ENCODE measurements around the gene OR4E1.

The OR4E1 gene

GRCh38 chr14:21673718-21674117 lies at the start of gene OR4E1:
Gene OR4E1, minus strand, starts transcription at chr14:21673818. Its CDS starts 2,883 bp downstream, at chr14:21670935.
- no peak for DNase-seq (ENCODE audit: low read depth)
- no peak within 1 kb of the TSS for H3K4me3 ChIP-seq (ENCODE audit: low read length)
- no peak for TF ChIP-seq CTCF (IDR thresholded peaks at IDR 0.05; ENCODE audit: insufficient read depth, low read depth, low read length, missing control alignments)

GRCh38 chr14:21721504-21721903 lies 47.9 kb upstream of the OR4E1 start:
- no peak overlapping the region for H3K4me3 ChIP-seq (ENCODE audit: low read length)
- TF ChIP-seq CTCF (IDR thresholded peaks at IDR 0.05; ENCODE audit: insufficient read depth, low read depth, low read length, missing control alignments), result no peak
- DNase-seq (ENCODE audit: low read depth), result no peak

- no peak for TF ChIP-seq CTCF (IDR thresholded peaks at IDR 0.05; ENCODE audit: insufficient read depth, low read depth, low read length, missing control alignments)
- no peak for DNase-seq (ENCODE audit: low read depth)
- H3K4me3 ChIP-seq (ENCODE audit: low read length), result no peak overlapping the region
Observed at GRCh38 chr14:21719841-21720240, 46.2 kb upstream of the OR4E1 start.

GRCh38 chr14:21714318-21714929 lies 40.8 kb upstream of the OR4E1 start:
- no peak overlapping the region for H3K4me3 ChIP-seq (ENCODE audit: low read length)
- TF ChIP-seq CTCF (IDR thresholded peaks at IDR 0.05; ENCODE audit: insufficient read depth, low read depth, low read length, missing control alignments), result no peak
- DNase-seq (ENCODE audit: low read depth), result no peak

GRCh38 chr14:21712036-21712435 lies 38.4 kb upstream of the OR4E1 start:
- no peak for DNase-seq (ENCODE audit: low read depth)
- H3K4me3 ChIP-seq (ENCODE audit: low read length), result no peak overlapping the region
- TF ChIP-seq CTCF (IDR thresholded peaks at IDR 0.05; ENCODE audit: insufficient read depth, low read depth, low read length, missing control alignments), result no peak

- peak; percentile 60 for DNase-seq (ENCODE audit: low read depth)
- H3K4me3 ChIP-seq (ENCODE audit: low read length), result no peak overlapping the region
- TF ChIP-seq CTCF (IDR thresholded peaks at IDR 0.05; ENCODE audit: insufficient read depth, low read depth, low read length, missing control alignments), result peak; percentile 73
Observed at GRCh38 chr14:21711360-21711961, 37.8 kb upstream of the OR4E1 start.

- no peak overlapping the region for H3K4me3 ChIP-seq (ENCODE audit: low read length)
- no peak for TF ChIP-seq CTCF (IDR thresholded peaks at IDR 0.05; ENCODE audit: insufficient read depth, low read depth, low read length, missing control alignments)
- no peak for DNase-seq (ENCODE audit: low read depth)
Observed at GRCh38 chr14:21704338-21704737, 30.7 kb upstream of the OR4E1 start.

Data from epithelial cell of esophagus (primary cell).